Activated CD8-positive, alpha-beta memory T cell treated with anti-CD3 and anti-CD28 coated beads for 36 hours (primary cell): ENCODE measurements around the gene TPD52L2. TPM values are rescaled to one million over a fixed set of nuclear protein-coding genes. Genes with fewer than 3 reads are reported as not detected.

ENCODE experiments used
- CTCF ChIA-PET: fragments of 350-600 bp; sonication (Branson Sonifier 250); formaldehyde crosslinking; loops from one replicate; lab custom pipeline; 2021; ENCODE audit warnings: antibody characterized with exemption; lab: Charles Lee
- POLR2A ChIA-PET: fragments of 350-600 bp; sonication (Branson Sonifier 250); formaldehyde crosslinking; loops from one replicate; lab custom pipeline; 2021; ENCODE audit warnings: antibody characterized with exemption; lab: Charles Lee
- total RNA-seq, 2 experiments: library from RNA; stranded (reverse); gene quantifications; one replicate each; pipeline ENCODE4 v1.2.3, GENCODE V29; 2021

Gene TPD52L2
- 10 to 100 TPM; 62.7 to 67.0 TPM for total RNA-seq

DNA sequence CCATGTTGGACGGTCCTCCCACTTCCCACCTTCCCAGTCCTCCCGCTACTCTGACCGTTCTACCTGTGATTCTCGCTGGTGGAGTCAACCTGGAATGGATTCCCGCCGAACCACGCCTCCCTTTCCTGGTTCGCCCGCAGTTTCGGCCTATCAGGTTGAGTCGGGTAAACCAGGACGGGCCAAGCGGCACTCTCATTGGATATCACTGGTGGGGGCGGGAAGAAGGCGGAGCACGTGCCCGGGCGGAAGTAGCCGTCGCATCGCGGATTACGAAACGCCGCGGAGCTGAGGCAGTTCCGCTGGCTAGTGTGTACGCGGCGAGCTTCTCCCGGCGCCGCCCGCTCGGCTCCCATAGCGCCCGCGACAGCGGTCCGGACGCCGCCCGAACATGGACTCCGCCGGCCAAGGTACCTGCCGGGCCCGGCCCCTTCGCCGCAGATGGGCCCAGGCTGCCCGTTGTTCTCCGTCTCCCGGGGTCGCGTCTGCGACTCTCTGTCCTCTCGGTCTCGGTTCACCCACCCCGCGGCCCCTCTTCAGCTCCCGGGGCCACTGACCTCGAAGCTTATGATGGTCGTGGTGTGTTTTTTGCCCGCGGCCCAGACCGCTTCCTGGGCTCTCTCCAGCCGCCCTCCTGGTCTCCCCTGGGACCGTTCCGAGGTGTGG, at the start of gene TPD52L2:
Gene TPD52L2 (plus strand): TSS at position 293 of the 663 bp plus-strand sequence. CDS start 96 bp downstream, at position 389.
- POLR2A ChIA-PET: interaction anchor here (0.6 to 2.2 kb wide), 12 partner anchors 11 to 344 kb away, joined by 3 to 13 read pairs (median 4); partner anchors contain the start of genes ARFRP1, LIME1, PPDPF and RTEL1
- CTCF ChIA-PET: interaction anchor here (0.6 to 2.0 kb wide), 14 partner anchors 9 to 369 kb away, joined by 3 to 9 read pairs (median 3); partner anchors contain the start of genes ARFRP1, PRPF6, PTK6 and SAMD10

DNA sequence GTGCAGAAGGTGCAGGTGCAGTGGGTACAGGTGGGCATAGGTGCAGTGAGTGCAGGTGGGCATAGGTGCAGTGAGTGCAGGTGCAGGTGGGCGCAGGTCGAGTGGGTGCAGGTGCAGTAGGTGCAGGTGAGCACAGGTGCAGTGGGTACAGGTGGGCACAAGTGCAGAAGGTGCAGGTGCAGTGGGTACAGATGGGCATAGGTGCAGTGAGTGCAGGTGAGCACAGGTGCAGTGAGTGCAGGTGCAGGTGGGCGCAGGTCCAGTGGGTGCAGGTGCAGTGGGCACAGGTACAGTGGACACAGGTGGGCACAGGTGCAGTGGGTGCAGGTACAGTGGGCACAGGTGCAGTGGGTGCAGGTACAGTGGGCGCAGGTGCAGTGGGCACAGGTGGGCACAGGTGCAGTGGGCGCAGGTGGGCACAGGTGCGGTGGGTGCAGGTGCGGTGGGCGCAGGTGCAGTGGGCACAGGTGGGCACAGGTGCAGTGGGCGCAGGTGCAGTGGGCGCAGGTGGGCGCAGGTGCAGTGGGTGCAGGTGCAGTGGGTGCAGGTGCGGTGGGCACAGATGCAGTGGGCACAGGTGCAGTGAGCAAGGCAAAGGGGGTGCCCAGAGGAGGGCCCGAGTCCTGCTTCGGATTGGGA, 49.3 kb upstream of the TPD52L2 start:
- POLR2A ChIA-PET: no interaction called here
- CTCF ChIA-PET: no interaction called here

DNA sequence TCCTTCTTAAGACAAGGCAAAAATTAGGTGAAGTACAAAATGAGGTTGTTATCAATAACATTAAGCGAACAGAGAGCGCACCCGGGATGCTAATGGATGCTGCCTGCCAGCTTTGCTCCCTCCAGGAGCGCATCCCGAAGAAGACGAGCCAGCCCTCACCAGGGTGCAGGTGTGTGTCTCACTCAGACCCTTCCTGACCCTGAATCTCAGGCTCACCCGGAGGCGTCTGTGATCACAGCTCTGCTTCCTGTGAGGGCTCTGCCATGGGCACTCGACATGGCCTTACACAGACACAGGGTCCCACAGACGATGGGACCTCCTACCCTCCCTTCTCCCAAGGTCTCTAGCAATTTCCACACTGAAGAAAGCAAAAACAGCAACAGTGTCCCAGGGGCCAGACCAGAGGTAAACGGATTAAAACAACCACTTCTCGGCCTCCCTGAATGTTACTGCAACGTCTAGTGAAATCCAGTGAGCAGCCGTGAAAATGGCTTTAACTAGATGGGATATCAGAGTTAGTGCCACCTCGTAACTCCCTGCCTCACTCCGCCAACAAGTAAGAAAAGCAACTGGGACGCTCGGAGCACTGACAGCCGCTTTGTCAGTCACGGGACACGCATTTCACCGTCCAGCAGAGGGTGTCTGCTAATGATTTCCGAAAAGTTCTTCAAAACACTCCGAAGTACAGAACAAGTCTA, 45.7 kb upstream of the TPD52L2 start:
- POLR2A ChIA-PET: no interaction called here
- CTCF ChIA-PET: interaction anchor here (1.3 kb wide), 1 partner anchor 10 kb away, joined by 3 read pairs; no protein-coding TSS in a partner anchor

DNA sequence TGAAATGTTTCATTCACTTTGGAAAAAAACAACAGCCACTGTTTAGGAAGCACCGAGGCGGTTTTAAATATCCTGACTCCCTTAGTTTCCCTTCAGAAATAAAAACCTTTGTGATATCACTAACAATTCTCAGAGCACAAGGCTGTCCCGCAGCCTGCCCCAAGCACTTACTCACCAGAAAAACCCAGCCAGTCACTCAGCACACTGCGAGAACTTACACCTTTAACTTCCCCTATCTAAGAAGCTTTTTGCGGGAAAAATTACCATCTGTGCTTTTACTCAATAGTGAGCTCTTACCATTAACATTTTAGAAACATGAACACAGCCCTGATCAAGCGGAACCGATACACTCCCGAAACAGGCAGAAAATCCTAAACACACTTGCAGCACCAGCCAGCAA, 43.3 kb upstream of the TPD52L2 start:
- POLR2A ChIA-PET: no interaction called here
- CTCF ChIA-PET: no interaction called here

DNA sequence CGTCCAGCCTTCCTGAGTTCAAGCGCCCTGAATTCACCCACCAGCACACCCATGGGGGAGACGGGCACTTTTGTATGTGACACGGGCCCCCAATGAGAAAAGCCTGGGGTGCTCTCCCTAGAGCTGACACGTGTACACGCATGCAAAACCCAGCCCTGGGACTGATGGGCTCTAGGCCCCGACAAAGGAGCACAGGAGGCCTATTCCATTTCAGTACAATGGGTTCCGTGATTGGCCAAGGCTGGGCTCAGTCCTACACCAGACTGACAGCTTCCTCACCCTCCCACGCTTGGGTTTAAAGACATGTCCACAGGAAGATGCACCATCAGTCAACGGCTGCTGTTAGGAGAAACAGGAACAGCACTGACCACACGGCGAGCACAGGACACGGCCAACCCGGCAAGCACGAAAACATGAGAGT, 42.8 kb upstream of the TPD52L2 start:
- CTCF ChIA-PET: no interaction called here
- POLR2A ChIA-PET: no interaction called here

DNA sequence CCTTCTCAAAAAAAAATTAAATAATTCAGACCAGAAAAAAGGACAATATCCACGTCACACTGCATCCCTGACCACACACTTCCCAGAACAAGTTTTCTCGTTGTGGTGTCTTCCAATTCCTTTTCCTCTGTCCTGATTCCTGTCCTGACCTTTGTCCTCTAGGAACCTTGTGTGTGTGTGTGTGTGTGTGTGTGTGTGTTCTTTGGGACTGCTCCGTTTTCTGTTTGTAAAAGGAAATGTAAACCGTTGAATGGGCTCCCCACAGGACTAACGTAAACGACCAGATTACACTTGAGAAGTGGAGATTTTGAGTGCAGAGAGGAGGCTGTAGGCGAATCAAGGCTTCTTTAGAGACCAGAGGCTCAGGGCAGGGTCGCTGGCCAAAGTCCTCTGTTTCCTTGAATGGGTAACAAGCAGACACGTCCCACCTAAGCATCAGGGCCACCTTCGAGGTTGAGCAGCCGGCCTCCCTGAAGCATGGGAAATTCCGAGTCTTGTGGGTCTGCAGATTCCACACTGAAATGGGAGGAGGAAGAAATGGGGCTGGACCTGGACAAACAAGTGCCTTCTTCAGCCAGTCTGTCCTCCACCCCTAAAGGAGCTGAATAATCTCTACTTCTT, 41.3 kb upstream of the TPD52L2 start:
- ChIA-PET POLR2A (no interaction called here), CTCF (no interaction called here)

DNA sequence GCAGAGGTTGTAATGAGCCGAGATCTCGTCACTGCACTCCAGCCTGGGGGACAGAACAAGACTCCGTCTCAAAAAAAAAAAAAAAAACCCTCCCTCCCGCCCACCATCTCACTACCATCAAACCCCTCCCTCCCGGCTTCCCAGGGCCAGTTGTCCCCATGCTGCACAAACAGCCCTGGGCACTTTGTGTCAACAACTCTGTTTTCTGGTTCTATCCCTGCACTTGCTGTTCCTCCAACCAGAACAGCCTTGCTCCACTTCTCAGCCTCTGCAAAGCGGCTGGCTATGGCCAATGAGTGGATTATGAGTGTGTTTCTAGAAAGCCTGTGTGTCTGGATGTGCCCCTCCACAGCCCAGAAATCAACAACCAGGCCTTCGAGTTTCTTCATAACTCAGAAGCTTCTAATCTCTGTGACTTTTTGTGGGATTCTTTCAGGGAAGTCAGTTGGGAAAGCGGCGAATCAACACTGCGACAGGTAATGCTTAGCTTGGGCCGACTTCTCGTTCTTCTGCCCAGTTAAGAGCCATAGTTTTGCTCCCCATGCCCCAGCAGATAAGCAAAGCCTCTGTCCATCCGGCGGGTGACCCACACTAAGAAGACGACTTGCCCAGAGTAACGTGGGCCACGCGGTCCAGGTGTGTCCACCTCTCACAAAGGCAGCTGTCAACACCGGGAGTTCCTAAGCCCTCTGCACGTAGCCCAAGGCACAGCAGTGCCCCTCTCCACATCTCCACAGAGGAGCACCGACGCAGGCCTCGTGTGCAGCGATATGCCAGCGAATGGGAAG, 39.5 kb upstream of the TPD52L2 start:
- ChIA-PET CTCF (no interaction called here), POLR2A (no interaction called here)

DNA sequence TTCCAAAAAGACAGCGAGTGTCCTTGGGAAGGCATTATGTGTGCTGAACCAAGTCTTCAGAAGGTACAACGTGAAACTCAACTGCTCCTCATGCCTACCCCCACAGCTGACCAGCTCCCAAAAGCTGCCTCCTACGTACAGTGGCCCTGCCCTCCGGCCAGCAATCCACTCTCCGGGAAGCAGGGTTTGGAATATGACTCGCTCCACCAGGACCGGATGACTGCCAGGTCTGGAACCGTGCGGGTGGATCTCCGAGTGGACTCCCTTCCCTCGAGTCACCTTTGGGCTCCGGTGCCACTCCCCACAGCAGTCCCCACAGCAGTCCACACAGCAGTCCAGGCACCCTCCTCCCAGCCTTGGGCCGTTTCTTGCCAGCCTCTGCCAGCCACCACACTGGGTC, 38.3 kb upstream of the TPD52L2 start:
- ChIA-PET POLR2A (no interaction called here), CTCF (no interaction called here)

DNA sequence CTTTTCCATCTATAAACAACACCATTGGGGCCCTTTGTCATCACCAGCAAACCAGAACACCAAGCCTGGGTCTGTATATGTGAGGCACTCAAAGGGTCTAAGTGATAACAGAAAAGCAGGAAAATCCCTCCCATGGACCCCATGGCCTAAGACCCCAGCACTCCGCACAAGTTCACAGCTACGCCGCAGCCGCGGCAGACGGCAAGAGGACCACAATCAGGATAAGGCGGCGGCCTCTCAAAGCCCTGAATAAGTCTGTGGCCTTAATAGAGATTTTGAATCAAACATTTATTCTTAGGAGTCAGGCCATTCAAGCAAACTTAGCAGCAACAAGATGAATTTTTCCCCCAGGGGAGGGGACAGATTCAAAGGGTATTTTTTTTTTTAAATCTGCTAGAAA, 36.9 kb upstream of the TPD52L2 start:
- ChIA-PET POLR2A (no interaction called here), CTCF (no interaction called here)

DNA sequence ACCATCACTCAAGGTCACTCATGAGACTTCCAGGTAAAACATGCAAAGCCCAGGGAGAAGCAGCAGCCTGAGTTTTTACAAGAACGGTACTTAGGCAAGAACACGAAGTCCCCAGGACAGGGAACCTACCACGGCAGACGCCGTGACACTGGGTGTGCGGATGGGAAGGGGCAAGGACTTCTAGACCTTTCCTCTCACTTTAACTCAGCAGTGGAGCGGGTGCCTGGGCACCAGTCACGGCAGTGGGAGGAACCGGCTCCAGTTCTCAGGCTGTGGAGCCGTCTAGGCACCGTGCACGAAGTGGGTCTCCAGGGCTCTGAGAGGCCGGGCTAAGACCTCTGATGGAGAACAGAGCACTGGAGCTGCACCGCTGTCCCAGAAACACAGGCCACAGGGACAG, 36.5 kb upstream of the TPD52L2 start:
- ChIA-PET CTCF (no interaction called here), POLR2A (no interaction called here)

DNA sequence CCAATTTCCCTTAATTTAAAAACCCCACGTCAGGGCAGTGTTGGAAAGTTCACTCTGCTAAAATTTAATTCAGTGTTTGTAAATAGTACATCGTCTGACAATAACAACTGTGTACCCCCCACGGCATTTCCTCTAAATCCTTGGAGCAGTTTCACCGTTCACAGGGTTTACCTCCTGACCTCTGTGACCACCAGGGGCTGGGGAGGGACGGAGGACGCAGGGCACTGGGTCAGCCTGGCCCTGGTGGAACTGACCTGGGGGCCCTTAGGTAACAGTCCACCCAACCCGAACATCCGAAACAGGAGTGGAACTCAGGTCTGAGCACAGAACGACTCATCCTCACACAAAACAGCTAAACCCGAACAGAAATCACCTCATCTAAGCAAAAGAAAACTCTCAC, 36.1 kb upstream of the TPD52L2 start:
- ChIA-PET CTCF (no interaction called here), POLR2A (no interaction called here)

DNA sequence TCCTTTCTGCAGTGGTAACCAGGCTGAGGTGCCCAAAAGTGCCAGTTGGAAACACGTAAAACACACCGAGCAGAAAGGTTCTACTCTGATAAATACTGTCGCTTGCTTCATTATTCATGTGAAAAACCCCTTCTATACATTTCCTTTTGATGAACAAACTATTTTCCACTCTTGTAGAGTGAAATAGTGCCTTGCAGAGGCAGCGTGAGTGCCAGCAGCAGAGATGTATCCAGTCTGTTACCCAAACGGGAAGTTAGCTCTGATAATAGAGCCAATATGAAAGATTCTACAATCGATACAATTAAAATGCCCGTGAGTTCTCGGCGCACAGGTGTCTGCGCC, 35.5 kb upstream of the TPD52L2 start:
- ChIA-PET POLR2A (no interaction called here), CTCF (no interaction called here)

DNA sequence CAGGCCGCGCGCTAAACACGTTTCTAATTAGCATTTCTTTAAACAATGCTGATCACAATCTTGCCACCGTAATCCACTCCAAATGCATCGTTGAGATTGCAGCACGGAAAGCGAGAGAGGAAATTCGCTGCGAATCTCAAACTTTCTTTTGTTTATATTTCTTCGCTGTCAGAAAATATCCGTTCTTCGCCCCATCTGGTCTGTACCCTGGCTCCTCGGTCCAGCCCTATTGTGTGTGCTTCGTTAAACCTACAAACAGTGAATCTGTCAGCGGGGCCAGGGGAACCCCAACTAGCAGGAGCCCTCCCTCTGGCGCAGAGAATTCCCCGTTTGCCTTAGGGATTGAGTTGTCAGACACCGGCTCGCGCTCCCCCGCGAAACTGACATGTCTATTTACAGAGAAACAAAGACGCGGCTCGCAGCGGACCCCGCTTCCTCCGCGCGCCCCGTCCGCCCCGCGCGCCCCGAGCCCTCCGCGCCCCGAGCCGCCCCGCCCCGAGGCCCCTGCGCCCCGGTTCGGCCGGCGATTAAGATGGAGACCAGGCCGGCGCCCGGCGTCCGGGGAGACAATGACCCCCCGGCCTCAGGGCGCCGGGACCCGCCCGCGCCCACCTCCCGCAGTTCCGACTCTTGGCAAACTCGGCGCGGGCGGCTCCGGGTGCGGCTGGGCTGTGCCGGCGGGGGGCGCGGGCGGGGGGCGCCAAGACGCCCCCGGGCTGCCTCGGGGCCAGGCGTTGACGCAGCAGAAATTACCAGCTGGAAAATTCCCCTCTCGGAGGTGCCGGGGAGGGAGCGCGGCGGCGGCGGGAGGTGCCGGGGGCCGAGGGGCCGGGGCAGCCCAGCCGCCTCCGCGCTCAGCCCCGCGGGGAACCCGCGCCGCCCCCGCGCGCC, 34.9 kb upstream of the TPD52L2 start:
- POLR2A ChIA-PET: no interaction called here
- CTCF ChIA-PET: no interaction called here

DNA sequence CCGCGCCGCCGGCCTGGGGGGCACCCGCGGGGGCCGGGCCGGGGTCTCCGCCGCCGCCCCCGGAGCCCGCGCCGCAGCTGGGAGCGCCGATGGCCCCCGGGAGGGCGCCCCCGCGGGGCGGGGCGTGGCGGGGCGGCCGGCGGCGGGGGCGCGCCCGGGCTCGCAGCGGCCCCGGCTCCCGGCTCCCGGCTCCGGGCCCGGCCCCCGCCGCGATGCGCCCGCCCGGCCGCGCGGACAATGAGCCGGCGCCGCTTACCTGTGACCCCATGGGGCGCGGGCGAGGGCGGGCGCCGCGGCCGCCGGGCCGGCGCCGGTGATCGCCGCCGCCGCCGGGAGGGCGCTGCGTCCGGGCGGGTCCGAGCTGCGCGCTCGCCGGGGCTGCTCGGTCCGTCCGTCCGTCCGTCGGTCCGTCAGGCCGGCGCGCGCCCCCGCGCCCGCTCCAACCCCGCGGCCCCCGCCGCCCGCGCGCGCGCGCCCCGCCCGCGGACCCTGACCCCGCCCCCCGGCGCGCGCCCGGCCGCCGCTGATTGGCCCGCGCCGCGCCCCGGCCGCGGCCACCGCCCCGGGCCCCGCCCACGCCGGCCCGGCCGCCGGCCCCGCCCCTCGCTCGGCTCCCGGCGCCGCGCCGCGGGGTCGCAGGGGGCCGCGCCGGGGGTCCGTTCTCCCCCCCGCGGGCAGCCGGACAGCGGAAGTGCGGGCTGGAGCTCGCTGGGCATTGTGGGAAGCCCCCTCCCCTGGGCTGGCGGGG, 34.1 kb upstream of the TPD52L2 start, which contains the start of gene ZBTB46:
Gene ZBTB46 (minus strand): TSS at position 424 of the 748 bp plus-strand sequence. CDS start 40,507 bp downstream, outside the sequence.
- ChIA-PET CTCF (no interaction called here), POLR2A (no interaction called here)

DNA sequence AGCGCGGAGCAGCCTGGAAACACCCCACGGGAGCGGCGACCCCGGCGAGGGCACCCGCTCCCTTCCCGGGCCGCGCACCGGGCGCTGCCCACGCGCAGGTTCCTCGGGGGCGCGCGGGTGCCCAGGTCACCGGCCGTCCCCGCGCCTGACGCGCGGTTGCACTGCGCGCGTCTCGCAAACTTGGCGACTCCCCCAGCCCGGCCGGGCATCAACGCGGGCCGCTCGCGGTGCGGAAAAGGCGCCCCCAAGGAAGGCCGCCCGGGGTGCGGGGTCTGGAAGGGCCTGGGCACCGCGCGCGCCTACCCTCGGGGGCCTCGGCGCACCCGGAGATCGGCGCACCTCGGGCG, 33.5 kb upstream of the TPD52L2 start:
- POLR2A ChIA-PET: no interaction called here

DNA sequence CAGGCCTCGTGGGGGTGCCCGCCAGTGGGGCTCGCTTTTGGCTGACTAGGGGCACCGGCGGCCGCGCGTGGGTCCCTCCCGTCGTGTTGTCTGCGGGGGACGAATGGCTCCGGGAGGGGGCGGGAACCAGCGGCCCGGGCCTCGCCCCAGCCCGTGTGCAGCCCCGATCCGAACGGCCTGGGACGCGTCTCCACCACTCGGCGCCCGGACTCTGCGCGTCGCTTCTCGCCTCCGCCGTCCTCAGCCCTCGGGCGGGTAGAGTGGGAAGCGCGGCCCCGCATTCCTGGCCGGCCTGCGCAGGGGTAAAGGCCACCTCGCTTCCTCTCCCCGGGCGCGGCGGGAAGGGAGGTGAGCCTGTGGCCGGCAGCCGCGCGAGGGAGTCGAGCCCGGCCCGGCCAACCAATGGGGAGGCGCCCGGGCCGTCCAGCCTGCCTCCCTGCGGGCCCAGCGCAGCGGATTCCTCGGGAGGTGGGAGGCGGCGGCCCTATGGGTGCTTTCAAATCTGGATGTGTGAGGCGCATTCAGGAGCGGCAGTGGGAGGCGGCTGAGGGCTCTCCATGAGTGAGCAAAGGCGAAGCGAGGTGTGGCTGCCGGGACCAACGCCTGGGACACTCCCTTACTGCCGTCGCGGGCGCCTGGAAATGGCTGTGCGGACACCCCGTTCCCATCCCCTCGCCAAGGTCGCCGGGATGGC, 32.9 kb upstream of the TPD52L2 start:
- CTCF ChIA-PET: no interaction called here

More for the DNA sequence above, 33.5 kb upstream of the TPD52L2 start:
- CTCF ChIA-PET: no interaction called here

More for the DNA sequence above, 32.9 kb upstream of the TPD52L2 start:
- POLR2A ChIA-PET: no interaction called here
